OCI-LY1 (cell line): Measurements from ENCODE around the gene OXLD1.

Source experiments
- EZH2 ChIP-seq: fragments of 200-600 bp; sonication (generic), shearing (Covaris generic); IDR thresholded peaks from 2 replicates; pipeline ENCODE4 v1.8.0; 2017; ENCODE audit warnings: borderline replicate concordance, mixed run types, mild to moderate bottlenecking, antibody characterized with exemption, low read length, moderate library complexity, mixed read lengths
- TF ChIP-seq, protein P1 (sequence below): fragments of 200-600 bp; sonication (generic), shearing (Covaris generic); IDR thresholded peaks from 2 replicates; pipeline ENCODE4 v1.5.1; 2017; ENCODE audit warnings: mild to moderate bottlenecking, antibody characterized with exemption, low read length, moderate library complexity, mixed read lengths

DNA sequence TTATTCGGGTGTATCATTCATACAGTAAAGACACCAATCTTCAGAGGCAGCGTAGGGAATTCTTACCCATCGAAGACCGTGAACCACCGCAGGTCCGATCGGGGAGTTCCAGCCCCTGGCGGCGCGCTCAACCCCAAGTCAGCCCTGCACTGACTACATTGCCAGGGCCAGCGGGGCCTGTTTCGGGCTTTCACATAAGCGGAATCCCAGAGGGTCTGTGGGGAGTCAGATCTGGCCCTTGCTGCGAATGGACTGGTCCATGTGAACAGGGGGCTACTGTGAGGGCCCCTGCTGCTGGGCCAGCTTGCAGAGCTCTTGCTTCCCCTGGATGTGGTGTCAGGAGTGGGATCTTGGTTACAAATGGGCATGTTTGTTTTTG is 17.7 kb downstream of the OXLD1 start:
- TF ChIP-seq, protein P1, sequence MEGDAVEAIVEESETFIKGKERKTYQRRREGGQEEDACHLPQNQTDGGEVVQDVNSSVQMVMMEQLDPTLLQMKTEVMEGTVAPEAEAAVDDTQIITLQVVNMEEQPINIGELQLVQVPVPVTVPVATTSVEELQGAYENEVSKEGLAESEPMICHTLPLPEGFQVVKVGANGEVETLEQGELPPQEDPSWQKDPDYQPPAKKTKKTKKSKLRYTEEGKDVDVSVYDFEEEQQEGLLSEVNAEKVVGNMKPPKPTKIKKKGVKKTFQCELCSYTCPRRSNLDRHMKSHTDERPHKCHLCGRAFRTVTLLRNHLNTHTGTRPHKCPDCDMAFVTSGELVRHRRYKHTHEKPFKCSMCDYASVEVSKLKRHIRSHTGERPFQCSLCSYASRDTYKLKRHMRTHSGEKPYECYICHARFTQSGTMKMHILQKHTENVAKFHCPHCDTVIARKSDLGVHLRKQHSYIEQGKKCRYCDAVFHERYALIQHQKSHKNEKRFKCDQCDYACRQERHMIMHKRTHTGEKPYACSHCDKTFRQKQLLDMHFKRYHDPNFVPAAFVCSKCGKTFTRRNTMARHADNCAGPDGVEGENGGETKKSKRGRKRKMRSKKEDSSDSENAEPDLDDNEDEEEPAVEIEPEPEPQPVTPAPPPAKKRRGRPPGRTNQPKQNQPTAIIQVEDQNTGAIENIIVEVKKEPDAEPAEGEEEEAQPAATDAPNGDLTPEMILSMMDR = no peak
- TF ChIP-seq EZH2 = no peak
